NCI-H524 treated with DMSO at 0.1 percent for 48 hours (cell line): Measurements from ENCODE around the gene C1orf52.

Source experiments
- DNase-seq: peaks from one replicate; lab custom pipeline; 2025; lab: John Stamatoyannopoulos, UW

The C1orf52 gene

GRCh38 chr1:85229574-85230097, 29.8 kb downstream of the C1orf52 start:
- no peak for DNase-seq

GRCh38 chr1:85228972-85229371, 30.5 kb downstream of the C1orf52 start:
- DNase-seq = no peak

- DNase-seq = no peak
Measured at GRCh38 chr1:85225624-85226380, 33.7 kb downstream of the C1orf52 start.

- no peak for DNase-seq
Measured at GRCh38 chr1:85224734-85225623, 34.5 kb downstream of the C1orf52 start.

DNA sequence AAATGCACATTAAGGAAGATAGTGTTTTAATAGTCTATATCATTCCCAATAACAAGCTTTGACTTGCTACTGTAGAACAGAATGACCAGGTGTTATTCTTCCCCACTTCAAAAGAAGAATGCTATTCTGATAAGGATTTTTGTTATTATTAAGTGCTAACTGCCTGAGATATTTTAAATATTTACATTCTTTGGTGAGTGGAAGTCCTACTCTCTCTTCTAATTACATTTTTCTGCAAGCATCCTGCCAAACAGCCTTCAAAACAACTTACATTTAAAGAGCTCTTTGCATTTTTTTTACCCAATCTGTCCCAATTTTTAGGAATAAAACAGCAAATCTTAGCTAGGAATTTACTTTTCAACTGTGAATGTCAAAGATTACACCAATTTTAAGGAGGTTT, 35.2 kb downstream of the C1orf52 start:
- no peak for DNase-seq

- DNase-seq = no peak
Measured at GRCh38 chr1:85223334-85223733, 36.1 kb downstream of the C1orf52 start.

DNA sequence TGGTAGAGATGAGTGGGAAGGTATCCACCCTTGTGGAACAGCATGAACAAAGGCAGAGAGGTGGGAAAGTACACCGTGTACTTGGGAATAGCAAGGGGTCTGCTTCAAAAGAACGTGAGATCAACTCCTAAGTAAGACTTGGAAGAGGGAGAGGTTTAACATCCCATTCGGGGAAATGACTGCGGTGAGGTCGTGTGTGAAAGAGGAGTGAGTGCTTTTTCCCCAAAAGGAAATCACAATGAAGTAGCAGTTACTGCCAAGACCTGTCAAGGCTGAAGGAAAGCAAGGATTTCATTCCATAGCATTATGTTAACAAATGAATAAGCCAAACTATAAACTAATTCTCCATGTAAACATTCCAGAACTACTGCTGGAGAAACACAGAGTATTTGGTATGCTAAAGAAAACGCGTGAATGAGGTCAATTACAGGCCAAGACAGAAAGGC, 38.7 kb downstream of the C1orf52 start:
- no peak for DNase-seq

DNA sequence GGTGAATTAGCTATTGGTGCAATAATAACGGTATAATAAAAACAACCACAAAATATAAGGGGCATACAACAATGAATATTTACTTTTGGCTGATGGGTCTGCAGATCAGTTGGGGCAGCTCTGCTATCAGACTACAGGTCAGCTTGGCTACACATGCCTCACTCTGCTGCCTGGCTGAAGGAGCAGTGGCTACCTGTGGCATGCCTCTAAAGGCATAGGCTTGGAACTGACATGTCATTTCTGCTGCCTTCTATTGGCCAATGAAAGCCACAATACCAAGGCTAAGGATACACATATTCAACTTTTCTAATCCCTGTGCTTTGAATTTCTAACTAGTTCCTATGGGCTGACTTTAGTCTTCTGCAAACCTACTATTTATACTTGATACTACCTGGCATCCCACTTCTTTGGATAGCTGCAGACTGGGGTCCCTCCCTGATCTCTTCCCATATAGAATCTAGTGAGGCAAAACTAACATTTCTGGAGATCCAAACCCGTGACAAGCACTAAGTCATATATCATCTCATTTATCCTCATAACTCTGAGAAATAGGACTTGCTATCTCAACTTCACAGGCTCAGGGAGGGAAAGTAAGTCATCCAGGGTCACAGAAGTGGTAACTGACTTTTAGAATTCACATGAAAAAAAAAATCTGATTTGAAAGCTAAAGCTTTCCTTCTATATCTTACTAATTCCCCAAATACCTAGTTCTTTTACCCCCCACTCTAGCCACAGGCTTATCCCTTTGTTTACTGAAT, 39.4 kb downstream of the C1orf52 start:
- no peak for DNase-seq

DNA sequence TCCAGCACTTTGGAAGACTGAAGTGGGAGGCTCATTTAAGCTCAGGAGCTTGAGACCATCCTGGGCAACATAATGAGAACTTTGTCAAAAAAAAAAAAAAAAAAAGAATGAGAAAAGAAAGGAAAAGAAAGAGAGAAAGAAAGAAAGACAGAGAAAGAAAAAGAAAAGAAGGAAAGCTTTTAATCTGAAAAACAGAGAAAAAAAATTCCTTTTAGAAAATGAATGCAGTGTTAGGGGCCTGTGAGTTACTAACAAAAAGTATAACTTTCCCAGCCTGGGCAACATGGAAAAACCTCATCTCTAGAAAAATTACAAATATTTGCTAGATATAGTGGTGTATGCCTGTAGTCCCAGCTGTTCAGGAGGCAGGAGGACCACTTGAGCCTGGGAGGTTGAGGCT, 42.8 kb downstream of the C1orf52 start:
- no peak for DNase-seq

DNA sequence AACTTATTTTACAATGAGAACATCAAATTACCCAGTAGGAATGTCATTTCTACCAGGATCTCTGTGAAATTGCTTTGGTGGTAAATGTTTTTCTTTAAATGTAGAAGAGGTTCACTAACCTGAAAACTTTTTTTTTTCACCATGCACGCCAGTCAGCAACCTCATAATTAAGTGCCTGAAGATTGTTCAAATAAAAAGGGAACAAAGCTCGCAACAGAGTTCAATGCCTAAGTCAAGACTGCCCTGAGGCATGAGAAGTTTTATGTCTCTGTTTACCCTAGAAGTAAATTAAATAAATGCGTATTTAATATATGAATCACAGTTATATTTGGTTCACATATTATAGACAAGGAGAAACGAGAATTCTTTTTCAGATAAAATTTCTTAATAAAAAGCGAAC, 44.8 kb downstream of the C1orf52 start:
- DNase-seq = no peak

DNA sequence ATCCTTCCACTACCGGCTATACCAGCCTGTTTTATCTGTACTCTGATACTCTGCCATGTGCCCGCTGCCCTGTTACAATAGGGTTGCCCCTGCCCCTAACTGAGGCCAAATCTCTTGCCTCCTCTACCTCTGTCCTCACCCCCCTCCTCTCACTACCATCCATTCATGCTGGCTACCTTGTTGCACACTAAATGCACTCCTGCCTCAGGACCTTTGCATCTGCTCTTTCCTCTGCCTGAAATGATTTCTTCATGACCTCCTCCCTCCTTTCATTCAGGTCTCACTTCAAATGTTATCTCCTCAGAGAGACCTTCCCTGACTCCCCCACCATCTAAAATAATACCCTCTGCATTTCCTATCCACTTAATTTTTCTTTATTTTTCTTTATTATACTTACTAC, 51.0 kb downstream of the C1orf52 start:
- no peak for DNase-seq

DNA sequence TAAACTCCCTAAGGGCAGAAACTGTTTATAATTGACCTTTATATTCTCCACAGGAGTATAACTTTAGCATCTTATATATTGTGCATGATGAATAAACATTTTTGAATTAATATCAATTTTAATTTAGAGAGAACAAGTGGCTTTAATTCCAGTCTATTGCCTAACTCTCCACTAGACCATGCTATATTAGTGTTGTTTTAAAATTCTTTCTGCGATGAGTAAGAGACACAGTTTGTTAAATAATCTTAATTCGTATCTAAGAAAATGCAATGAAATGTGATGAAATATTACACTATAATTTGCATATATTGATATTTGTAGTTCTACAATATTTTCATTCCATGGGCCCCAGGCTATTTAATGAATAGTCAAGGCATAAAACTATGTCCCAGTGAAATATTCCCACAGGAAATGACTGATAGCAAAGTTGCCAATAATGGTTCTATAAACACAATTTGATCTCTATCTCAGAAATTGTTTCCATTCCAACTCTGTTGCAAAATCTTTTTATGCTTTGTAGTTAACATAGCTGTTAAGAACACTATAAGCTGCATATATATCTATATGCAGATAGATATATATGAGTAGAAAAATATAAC, 55.8 kb downstream of the C1orf52 start:
- no peak for DNase-seq

- no peak for DNase-seq
Measured at GRCh38 chr1:85202864-85203255, 56.6 kb downstream of the C1orf52 start.

DNA sequence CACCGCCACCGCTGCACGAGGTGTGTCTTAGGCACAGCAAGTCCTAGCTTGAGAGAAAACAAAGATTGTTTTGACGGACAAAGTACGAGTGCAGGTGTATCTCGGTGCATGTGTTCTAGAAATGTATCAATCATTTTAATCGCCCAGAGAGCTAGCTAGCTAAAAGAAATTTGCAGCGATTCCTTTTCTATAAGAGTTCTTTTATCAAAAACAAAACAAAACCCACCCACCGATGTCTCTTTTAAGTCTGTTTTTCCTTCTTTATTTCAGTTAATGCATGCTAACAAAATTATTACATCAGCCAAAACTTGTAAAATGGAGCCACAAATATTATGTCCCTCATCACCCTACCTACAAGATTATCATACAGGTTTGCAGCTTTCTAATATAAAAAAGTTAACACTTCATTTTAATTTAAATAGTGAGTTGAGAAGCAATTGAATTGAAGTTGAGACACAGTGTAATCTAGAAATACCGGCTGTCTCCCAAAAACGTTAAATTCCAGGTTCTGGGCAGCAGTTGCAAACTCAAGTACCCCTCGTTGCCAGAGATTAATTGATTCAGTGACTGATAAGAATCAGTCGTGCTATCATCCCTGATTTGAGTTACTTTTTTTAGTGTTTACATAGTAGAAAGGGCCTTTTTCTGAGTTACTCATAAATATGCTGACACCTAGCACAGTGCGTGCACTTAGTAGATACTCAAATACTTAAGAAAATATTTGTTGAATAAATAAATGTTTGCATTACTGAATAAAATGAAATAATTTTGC, 57.2 kb downstream of the C1orf52 start:
- no peak for DNase-seq

DNA sequence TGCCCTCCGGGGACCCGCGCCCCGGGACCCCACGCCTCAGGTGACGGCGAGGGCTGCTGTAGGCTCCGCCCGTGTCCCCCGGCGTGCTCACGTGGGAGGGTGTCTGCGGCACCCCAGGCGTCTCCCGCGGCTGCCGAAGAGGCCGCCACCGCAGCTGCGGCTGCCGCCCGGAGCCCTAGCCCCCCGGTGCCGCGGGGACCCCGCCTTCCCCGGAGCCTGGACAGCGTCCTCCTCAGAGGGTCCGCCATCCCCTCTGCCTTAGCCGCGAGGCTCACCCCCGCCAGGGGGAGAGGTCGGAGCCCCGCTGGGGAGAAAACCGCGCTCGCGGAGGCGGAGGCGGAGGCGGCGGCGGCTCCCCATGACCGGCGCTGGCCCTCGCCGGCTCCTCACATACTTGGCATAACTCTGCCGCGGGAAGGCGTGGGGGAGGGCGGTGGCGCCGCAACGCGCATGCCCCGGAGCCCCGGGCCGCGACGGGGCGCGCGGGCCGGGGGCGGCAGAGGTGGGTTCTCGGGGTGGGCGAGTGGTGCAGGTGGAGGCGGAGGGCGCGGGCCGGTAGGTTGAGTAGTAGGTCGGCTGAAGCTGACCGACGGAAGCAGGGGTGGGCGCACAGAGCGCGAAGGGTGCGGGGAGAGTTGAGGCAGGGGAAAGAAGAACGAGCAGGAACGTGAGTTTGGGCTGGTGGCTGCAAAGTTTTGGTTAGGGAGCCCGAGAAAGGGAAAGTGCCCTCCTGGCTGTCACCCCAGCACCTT, 57.9 kb downstream of the C1orf52 start:
- DNase-seq = no peak

DNA sequence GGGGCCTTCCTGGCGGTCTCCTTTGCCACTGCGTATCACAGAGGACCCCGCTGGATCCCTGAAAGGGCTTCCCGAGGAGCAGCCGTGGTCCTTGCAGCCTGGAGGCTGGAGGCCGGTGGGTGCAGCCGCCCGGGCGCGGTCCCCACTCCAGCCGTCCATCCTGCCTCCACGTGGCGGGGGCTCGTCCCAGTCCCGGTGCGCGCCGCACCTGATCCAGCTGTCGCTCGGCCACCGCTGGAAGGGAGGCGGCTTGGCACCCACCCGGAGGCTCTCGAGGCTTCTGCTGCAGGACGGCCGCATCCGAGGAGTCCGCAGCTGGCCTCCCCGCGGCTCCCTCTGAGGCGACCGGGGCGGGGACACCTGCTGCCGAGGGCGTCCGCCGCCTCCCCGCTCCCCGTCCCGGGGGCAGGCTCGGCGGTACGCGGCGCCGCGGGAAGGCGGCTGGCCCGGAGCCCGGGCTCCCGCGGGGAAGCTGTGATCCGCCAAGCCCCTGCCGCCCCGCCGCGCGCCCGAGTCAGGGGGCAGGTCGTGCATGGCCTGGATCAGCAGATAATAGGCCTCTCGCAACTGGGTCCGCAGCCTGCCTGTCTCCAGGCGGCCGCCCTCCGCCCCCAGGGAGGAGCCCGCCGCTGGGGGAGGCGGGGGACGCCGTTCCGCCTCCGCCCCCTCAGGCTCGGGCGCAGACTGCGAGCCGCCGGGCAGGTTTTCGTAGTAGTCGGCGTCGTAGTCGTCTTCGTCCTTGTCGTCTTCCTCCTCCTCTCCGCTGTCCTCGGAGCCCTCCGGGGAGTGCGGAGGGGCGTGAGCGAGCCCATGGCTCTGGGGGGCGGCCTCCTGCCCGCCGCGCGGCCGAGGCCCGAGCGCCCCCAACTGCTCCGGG, 58.8 kb downstream of the C1orf52 start, which contains the start of gene SYDE2:
SYDE2 (minus strand) TSS at position 554 of the 877 bp plus-strand sequence; CDS start at position 534, 20 bp downstream.
- DNase-seq = no peak
